Hepatocyte (in vitro differentiated cells): ENCODE measurements around the gene ZNF574.

Experiments used
- EZH2 ChIP-seq: fragments of 200-600 bp; sonication (generic); IDR thresholded peaks from 2 replicates; pipeline ENCODE4 v1.6.1; 2016; ENCODE audit warnings: antibody characterized with exemption, mild to moderate bottlenecking, borderline replicate concordance
- EZH2phosphoT487 ChIP-seq: fragments of 200-600 bp; sonication (generic); IDR thresholded peaks from one replicate; pipeline ENCODE4 v1.6.1; 2018; ENCODE audit warnings: antibody characterized with exemption, mild to moderate bottlenecking, low read depth, moderate library complexity; ENCODE audit not compliant: unreplicated experiment, severe bottlenecking
- TF ChIP-seq, protein P1 (sequence below): fragments of 200-600 bp; sonication (generic); IDR thresholded peaks from 2 replicates; pipeline ENCODE4 v1.5.1; 2016; ENCODE audit warnings: antibody characterized with exemption, mild to moderate bottlenecking; ENCODE audit not compliant: poor library complexity

DNA sequence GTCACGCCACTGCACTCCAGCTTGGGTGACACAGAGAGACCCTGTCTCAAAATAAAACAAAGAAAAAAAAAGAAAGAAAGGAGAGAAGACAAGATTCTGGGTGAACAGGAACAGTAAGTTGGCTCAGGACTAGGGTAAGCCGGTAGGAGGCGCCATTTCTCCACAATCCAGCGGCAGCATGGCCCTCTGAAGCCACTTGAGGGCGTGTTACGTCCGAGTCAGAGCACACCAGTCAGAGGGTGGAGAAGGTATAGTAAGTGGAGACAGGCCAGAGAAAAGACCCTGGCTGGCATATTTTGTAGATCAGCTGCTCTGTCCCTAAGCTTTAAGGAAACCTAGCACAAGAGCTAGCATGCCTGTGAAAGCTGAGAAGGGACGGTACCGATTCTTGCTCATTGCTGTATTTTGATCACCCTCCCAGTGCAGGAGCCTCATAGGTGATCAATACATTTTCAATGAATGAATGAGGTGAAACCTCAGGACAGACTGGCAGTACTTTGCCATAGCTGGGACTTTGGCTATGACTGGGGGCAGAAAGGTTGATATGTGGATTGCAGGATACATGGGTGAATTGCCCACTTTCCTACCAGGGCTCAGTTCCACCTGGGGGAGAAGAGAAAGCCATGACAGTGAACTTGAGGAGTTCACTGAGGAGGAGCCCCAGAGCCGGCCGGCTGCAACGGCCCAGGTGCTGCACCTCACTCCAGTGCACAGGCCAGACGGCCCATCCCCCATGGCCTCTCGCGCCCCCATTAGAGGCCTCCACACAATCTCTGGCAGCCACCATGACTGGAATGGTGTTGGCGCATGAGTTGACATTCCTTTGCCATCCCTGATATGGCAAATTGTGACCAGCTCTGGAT is 32.8 kb downstream of the ZNF574 start:
- TF ChIP-seq, protein P1, sequence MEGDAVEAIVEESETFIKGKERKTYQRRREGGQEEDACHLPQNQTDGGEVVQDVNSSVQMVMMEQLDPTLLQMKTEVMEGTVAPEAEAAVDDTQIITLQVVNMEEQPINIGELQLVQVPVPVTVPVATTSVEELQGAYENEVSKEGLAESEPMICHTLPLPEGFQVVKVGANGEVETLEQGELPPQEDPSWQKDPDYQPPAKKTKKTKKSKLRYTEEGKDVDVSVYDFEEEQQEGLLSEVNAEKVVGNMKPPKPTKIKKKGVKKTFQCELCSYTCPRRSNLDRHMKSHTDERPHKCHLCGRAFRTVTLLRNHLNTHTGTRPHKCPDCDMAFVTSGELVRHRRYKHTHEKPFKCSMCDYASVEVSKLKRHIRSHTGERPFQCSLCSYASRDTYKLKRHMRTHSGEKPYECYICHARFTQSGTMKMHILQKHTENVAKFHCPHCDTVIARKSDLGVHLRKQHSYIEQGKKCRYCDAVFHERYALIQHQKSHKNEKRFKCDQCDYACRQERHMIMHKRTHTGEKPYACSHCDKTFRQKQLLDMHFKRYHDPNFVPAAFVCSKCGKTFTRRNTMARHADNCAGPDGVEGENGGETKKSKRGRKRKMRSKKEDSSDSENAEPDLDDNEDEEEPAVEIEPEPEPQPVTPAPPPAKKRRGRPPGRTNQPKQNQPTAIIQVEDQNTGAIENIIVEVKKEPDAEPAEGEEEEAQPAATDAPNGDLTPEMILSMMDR, result peak; percentile 99
- TF ChIP-seq EZH2 (no peak), EZH2phosphoT487 (no peak)
